Measurements from ENCODE around the gene TLX1. TPM values are rescaled to one million over a fixed set of nuclear protein-coding genes. Genes with fewer than 3 reads are reported as not detected.

Gene TLX1
- total RNA-seq, 2 experiments from 2014 or later, result not detected

DNA sequence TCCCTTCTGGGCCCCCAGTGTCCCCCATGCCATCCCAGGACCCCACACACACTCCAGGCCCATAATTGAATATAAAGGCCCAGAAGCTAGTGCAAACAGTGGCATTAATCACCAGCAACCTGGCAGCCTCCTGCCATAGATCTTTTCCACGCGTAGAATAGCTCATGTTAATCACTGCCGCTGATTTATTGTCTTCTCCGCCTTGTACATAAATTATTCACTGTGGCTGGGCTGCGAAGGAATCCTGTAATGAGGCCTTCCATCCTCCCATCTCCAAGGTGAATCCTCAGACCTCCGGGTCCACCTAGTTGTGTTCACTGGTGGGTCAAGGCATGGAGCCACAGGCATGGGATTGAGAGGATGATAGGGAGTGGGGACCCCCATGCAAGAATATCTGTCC lies 36.1 kb upstream of the TLX1 start:
- Histone ChIP-seq H3K9me3 (ENCODE audit: control insufficient read depth in 1 of 2, insufficient read depth in 1 of 2, low read length in 2 of 2) (peaks cover 0 to 8% of the 10 kb centered on the region in 2 experiments), H3K36me3 (ENCODE audit: insufficient read depth, low read length) (no peaks in the 10 kb centered on the region), H3K4me1 (ENCODE audit: insufficient read depth, low read length) (peaks cover 6% of the 10 kb centered on the region), H3K27ac (ENCODE audit: low read depth in 1 of 2, low read length in 2 of 2) (no peak overlapping the region), H3K4me3 (ENCODE audit: low read length) (no peak overlapping the region), H3K27me3 (ENCODE audit: control insufficient read depth in 1 of 2, insufficient read depth in 2 of 2, low read length in 2 of 2) (peaks cover 27 to 28% of the 10 kb centered on the region in 2 experiments)
- ChIA-PET CTCF (interaction anchor here (0.7 to 11.2 kb wide), 3 partner anchors 47 to 183 kb away, joined by 4 to 151 read pairs (median 4); partner anchors contain the start of gene SLF2), POLR2A (interaction anchor here (0.9 to 3.1 kb wide), 3 partner anchors 45 to 52 kb away, joined by 4 to 23 read pairs (median 4); no protein-coding TSS in a partner anchor)
- Mint-ChIP-seq H3K4me1 (ENCODE audit: low read depth) (no peaks in the 10 kb centered on the region), H3K27me3 (peaks cover 78% of the 10 kb centered on the region), H3K9me3 (no peaks in the 10 kb centered on the region), H3K4me3 (no peak overlapping the region), H3K27ac (no peak overlapping the region), H3K36me3 (ENCODE audit: low read depth) (no peaks in the 10 kb centered on the region)
- ATAC-seq (ENCODE audit: poor library complexity) (no peak), DNase-seq (no peak)
- intact Hi-C loops (cut with DNase I, micrococcal nuclease), result loop anchor here (1.0 kb wide), 1 partner anchor 47 kb away; no protein-coding TSS in a partner anchor
- TF ChIP-seq, protein P1, sequence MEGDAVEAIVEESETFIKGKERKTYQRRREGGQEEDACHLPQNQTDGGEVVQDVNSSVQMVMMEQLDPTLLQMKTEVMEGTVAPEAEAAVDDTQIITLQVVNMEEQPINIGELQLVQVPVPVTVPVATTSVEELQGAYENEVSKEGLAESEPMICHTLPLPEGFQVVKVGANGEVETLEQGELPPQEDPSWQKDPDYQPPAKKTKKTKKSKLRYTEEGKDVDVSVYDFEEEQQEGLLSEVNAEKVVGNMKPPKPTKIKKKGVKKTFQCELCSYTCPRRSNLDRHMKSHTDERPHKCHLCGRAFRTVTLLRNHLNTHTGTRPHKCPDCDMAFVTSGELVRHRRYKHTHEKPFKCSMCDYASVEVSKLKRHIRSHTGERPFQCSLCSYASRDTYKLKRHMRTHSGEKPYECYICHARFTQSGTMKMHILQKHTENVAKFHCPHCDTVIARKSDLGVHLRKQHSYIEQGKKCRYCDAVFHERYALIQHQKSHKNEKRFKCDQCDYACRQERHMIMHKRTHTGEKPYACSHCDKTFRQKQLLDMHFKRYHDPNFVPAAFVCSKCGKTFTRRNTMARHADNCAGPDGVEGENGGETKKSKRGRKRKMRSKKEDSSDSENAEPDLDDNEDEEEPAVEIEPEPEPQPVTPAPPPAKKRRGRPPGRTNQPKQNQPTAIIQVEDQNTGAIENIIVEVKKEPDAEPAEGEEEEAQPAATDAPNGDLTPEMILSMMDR (IDR thresholded peaks at IDR 0.05), result no peak

- no peak overlapping the region for H3K4me3 ChIP-seq (ENCODE audit: low read length)
- Mint-ChIP-seq H3K27ac (no peak overlapping the region), H3K36me3 (ENCODE audit: low read depth) (no peaks in the 10 kb centered on the region), H3K4me1 (ENCODE audit: low read depth) (no peaks in the 10 kb centered on the region), H3K9me3 (no peaks in the 10 kb centered on the region), H3K4me3 (no peak overlapping the region), H3K27me3 (peaks cover 78% of the 10 kb centered on the region)
- DNase-seq (peak; percentile 43 to 85 (median 63)), ATAC-seq (ENCODE audit: poor library complexity) (peak; percentile 91)
- H3K27ac ChIP-seq (ENCODE audit: low read depth in 1 of 2, low read length in 2 of 2), result no peak overlapping the region
- TF ChIP-seq, protein P1 (IDR thresholded peaks at IDR 0.05), result peak; percentile 78
- H3K9me3 ChIP-seq (ENCODE audit: control insufficient read depth in 1 of 2, insufficient read depth in 1 of 2, low read length in 2 of 2), result peaks cover 0 to 8% of the 10 kb centered on the region in 2 experiments
- intact Hi-C loops (cut with DNase I, micrococcal nuclease), result loop anchor here (1.0 kb wide), 1 partner anchor 47 kb away; no protein-coding TSS in a partner anchor
- H3K4me1 ChIP-seq (ENCODE audit: insufficient read depth, low read length), result peaks cover 6% of the 10 kb centered on the region
- H3K36me3 ChIP-seq (ENCODE audit: insufficient read depth, low read length), result no peaks in the 10 kb centered on the region
- ChIA-PET POLR2A (interaction anchor here (0.9 to 3.1 kb wide), 3 partner anchors 44 to 53 kb away, joined by 4 to 23 read pairs (median 4); no protein-coding TSS in a partner anchor), CTCF (interaction anchor here (0.7 to 11.2 kb wide), 6 partner anchors 28 to 183 kb away, joined by 3 to 151 read pairs (median 4); partner anchors contain the start of gene SLF2)
- H3K27me3 ChIP-seq (ENCODE audit: control insufficient read depth in 1 of 2, insufficient read depth in 2 of 2, low read length in 2 of 2), result peaks cover 27 to 28% of the 10 kb centered on the region in 2 experiments
These were observed 35.4 kb upstream of the TLX1 start for GRCh38 chr10:101095550-101096213.

DNA sequence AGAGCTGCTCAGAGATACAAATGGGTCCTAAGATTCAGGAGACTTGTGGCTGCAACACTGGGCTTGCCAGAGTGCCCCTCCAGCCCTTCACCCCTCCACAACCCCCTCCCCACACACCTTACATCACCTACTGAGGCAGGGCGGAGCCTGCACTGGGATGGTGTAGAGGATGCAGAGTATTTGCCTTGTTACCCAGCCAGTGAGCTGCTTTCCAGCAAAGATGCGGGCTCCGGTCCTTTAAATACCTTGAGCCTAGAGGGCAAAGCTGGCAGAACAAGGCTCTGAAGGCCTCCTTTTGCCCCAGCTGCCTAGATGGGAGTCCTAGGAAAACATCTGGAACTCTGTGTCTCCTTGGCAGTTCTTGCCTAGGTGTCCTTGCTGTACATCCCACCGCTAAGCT lies 34.7 kb upstream of the TLX1 start:
- H3K4me3 Mint-ChIP-seq, result no peak overlapping the region
- POLR2A ChIA-PET, result interaction anchor here (1.5 to 3.1 kb wide), 2 partner anchors 46 to 54 kb away, joined by 4 to 23 read pairs; no protein-coding TSS in a partner anchor
- ATAC-seq (ENCODE audit: poor library complexity), result no peak
- H3K9me3 Mint-ChIP-seq, result no peaks in the 10 kb centered on the region
- DNase-seq, result no peak
- H3K9me3 ChIP-seq (ENCODE audit: control insufficient read depth in 1 of 2, insufficient read depth in 1 of 2, low read length in 2 of 2), result peaks cover 0 to 8% of the 10 kb centered on the region in 2 experiments
- no peaks in the 10 kb centered on the region for H3K36me3 Mint-ChIP-seq (ENCODE audit: low read depth)
- TF ChIP-seq, protein P1 (IDR thresholded peaks at IDR 0.05), result no peak
- no peak overlapping the region for H3K4me3 ChIP-seq (ENCODE audit: low read length)
- intact Hi-C loops (cut with DNase I, micrococcal nuclease), result no loop called here
- H3K4me1 Mint-ChIP-seq (ENCODE audit: low read depth), result no peaks in the 10 kb centered on the region
- CTCF ChIA-PET, result interaction anchor here (0.7 to 11.2 kb wide), 4 partner anchors 28 to 55 kb away, joined by 3 to 151 read pairs (median 4); no protein-coding TSS in a partner anchor
- no peak overlapping the region for H3K27ac ChIP-seq (ENCODE audit: low read depth in 1 of 2, low read length in 2 of 2)
- H3K27me3 ChIP-seq (ENCODE audit: control insufficient read depth in 1 of 2, insufficient read depth in 2 of 2, low read length in 2 of 2), result peaks cover 27 to 28% of the 10 kb centered on the region in 2 experiments
- H3K36me3 ChIP-seq (ENCODE audit: insufficient read depth, low read length), result no peaks in the 10 kb centered on the region
- peaks cover 73% of the 10 kb centered on the region for H3K27me3 Mint-ChIP-seq
- no peak overlapping the region for H3K27ac Mint-ChIP-seq
- peaks cover 6% of the 10 kb centered on the region for H3K4me1 ChIP-seq (ENCODE audit: insufficient read depth, low read length)

All from CD4-positive, alpha-beta T cell (primary cell).